Aorta (tissue), 5 donors: ENCODE measurements around the gene LITAF. TPM values are rescaled to one million over a fixed set of nuclear protein-coding genes. Genes with fewer than 3 reads are reported as not detected.
A peak's percentile ranks its signal among the peaks of the same experiment; 100 is the strongest.

Experiments
- ATAC-seq: fragments of 200-7000 bp; cut with Tn5 transposase; one replicate; pipeline ENCODE4 v1.9.1; 2022; ENCODE audit warnings: moderate library complexity; ENCODE audit not compliant: low FRiP score
- DNase-seq, 2 donors: peaks; one replicate each; pipeline ENCODE4 v3.0.0-alpha.2; 2020
- H3K27ac ChIP-seq, 2 donors: one replicate each; pipeline ENCODE4 v1.5.1; 2013; ENCODE audit warnings: low read length in 2 of 2, mild to moderate bottlenecking in 2 of 2, moderate library complexity in 2 of 2, control low read depth in 1 of 2, inconsistent platforms in 1 of 2, low read depth in 1 of 2
- H3K27me3 ChIP-seq, 2 donors: one replicate each; pipeline ENCODE4 v1.6.1; 2013; ENCODE audit warnings: control low read depth in 1 of 2, low read length in 1 of 2, mild to moderate bottlenecking in 1 of 2, moderate library complexity in 1 of 2; ENCODE audit not compliant: insufficient read depth in 2 of 2, control insufficient read depth in 1 of 2
- H3K36me3 ChIP-seq, 2 donors: one replicate each; pipeline ENCODE4 v1.6.1; 2013; ENCODE audit warnings: control low read depth in 1 of 2, low read length in 1 of 2, mild to moderate bottlenecking in 1 of 2; ENCODE audit not compliant: insufficient read depth in 2 of 2, control insufficient read depth in 1 of 2
- H3K4me1 ChIP-seq, 2 donors: one replicate each; pipeline ENCODE4 v1.6.1; 2013; ENCODE audit warnings: low read length in 2 of 2, control low read depth in 1 of 2, mild to moderate bottlenecking in 1 of 2, moderate library complexity in 1 of 2; ENCODE audit not compliant: insufficient read depth in 2 of 2, control insufficient read depth in 1 of 2
- H3K4me3 ChIP-seq, 2 donors: one replicate each; pipeline ENCODE4 v1.5.1; 2013; ENCODE audit warnings: low read length in 2 of 2, control low read depth in 1 of 2, mild to moderate bottlenecking in 1 of 2
- H3K9me3 ChIP-seq: one replicate; pipeline ENCODE4 v1.6.1; 2013; ENCODE audit warnings: mild to moderate bottlenecking, low read length; ENCODE audit not compliant: control insufficient read depth
- WGBS, 2 donors: extraction: QIAGEN DNeasy Blood & Tissue Kit; methylation state at CpG; one replicate each; pipeline ENCODE4 v1.1.7; 2013; 5-methylcytosine and 5-hydroxymethylcytosine counted together
- intact Hi-C, 2 donors: fragments of 100-400 bp; cut with DNase I; formaldehyde crosslinking; loops; one replicate each; pipeline versions ENCODE4 v1.14.2 to v1.15.0; 2022
- polyA plus RNA-seq, 2 donors: library from polyadenylated mRNA; stranded (reverse); fragments of 200-250 nt; gene quantifications; one replicate each; pipeline ENCODE4 v1.2.3, GENCODE V29; 2013
- total RNA-seq, 2 donors: library from RNA; stranded (reverse); fragmentation: NEBNext Ultra II Directional; extraction: Animal tissue kit (Norgen Biotek cat#: 25700); gene quantifications; one replicate each; pipeline ENCODE4 v1.2.1, GENCODE V29; 2021
- donor health status: healthy with polysubstance abuse.
- donor health status: Bipolar disorder and iron deficiency.
- donor health status: DM: no; HTN: no; CAD: no.
- donor health status: DM: no; HTN: no; CAD: no.
- donor health status: DM: yes; HTN: yes; CAD: no.

The LITAF gene
- total and polyA plus RNA-seq, 4 donors = 83.1 to 157 (median 141) TPM

- H3K4me3 ChIP-seq = no peak overlapping the region
- no peaks in the 10 kb centered on the region for H3K27me3 ChIP-seq
- WGBS, 2 donors = 41 to 49% methylated on average over 2 of the region's 2 CpGs
- H3K4me1 ChIP-seq = no peaks in the 10 kb centered on the region
- H3K36me3 ChIP-seq = no peaks in the 10 kb centered on the region
- H3K9me3 ChIP-seq = no peaks in the 10 kb centered on the region
- ATAC-seq (no peak), DNase-seq (no peak)
- H3K27ac ChIP-seq = no peak overlapping the region
- intact Hi-C loops = loop anchor here (5.0 to 10.0 kb wide), 5 partner anchors 51 to 281 kb away; partner anchors contain the start of gene LITAF (in 1 of the 2)
These were observed 52.5 kb downstream of the LITAF start for GRCh38 chr16:11534262-11534661.

- H3K4me3 ChIP-seq = no peak overlapping the region
- no peaks in the 10 kb centered on the region for H3K27me3 ChIP-seq
- H3K9me3 ChIP-seq = no peaks in the 10 kb centered on the region
- WGBS, 2 donors = 85 to 94% methylated on average over 5 of the region's 5 CpGs
- ATAC-seq (no peak), DNase-seq (no peak)
- intact Hi-C loops = loop anchor here (2.0 to 10.0 kb wide), 6 partner anchors 51 to 281 kb away; partner anchors contain the start of gene LITAF (in 1 of the 2)
- no peaks in the 10 kb centered on the region for H3K4me1 ChIP-seq
- no peak overlapping the region for H3K27ac ChIP-seq
- no peaks in the 10 kb centered on the region for H3K36me3 ChIP-seq
These were observed 53.1 kb downstream of the LITAF start for GRCh38 chr16:11533588-11533987.

GRCh38 chr16:11530171-11530940 is 56.4 kb downstream of the LITAF start:
- Histone ChIP-seq H3K27me3 (no peaks in the 10 kb centered on the region), H3K4me1 (no peaks in the 10 kb centered on the region), H3K4me3 (no peak overlapping the region), H3K36me3 (no peaks in the 10 kb centered on the region), H3K27ac (no peak overlapping the region), H3K9me3 (no peaks in the 10 kb centered on the region)
- intact Hi-C loops = loop anchor here (5.0 to 10.0 kb wide), 5 partner anchors 54 to 284 kb away; partner anchors contain the start of gene LITAF (in 1 of the 2)
- DNase-seq = no peak
- WGBS, 2 donors = 90 to 91% methylated on average over 8 of the region's 8 CpGs
- no peak for ATAC-seq

- WGBS, 2 donors = 73 to 85% methylated on average over 4 of the region's 4 CpGs
- ATAC-seq (no peak), DNase-seq (no peak)
- Histone ChIP-seq H3K4me1 (no peaks in the 10 kb centered on the region), H3K36me3 (no peaks in the 10 kb centered on the region), H3K27ac (no peak overlapping the region), H3K9me3 (no peaks in the 10 kb centered on the region), H3K4me3 (no peak overlapping the region), H3K27me3 (no peaks in the 10 kb centered on the region)
- intact Hi-C loops = no loop called here
These were observed 57.4 kb downstream of the LITAF start for GRCh38 chr16:11529285-11529684.

- no peaks in the 10 kb centered on the region for H3K36me3 ChIP-seq
- no peak overlapping the region for H3K4me3 ChIP-seq
- no peak for DNase-seq
- no peaks in the 10 kb centered on the region for H3K9me3 ChIP-seq
- 93 to 94% methylated on average over 11 of the region's 11 CpGs for WGBS, 2 donors
- intact Hi-C loops = no loop called here
- H3K27me3 ChIP-seq = no peaks in the 10 kb centered on the region
- no peak for ATAC-seq
- H3K27ac ChIP-seq = no peak overlapping the region
- no peaks in the 10 kb centered on the region for H3K4me1 ChIP-seq
These were observed 58.7 kb downstream of the LITAF start for GRCh38 chr16:11528053-11528452.

- H3K4me3 ChIP-seq = peak overlapping the region; percentile 8 to 23
- H3K9me3 ChIP-seq = no peaks in the 10 kb centered on the region
- no peaks in the 10 kb centered on the region for H3K4me1 ChIP-seq
- H3K36me3 ChIP-seq = no peaks in the 10 kb centered on the region
- intact Hi-C loops = no loop called here
- peak in 1 of 2 donors; percentile 84 for DNase-seq
- H3K27me3 ChIP-seq = no peaks in the 10 kb centered on the region
- 3 to 6% methylated on average over 18 of the region's 18 CpGs for WGBS, 2 donors
- peak; percentile 57 for ATAC-seq
- H3K27ac ChIP-seq = no peak overlapping the region
These were observed 59.9 kb downstream of the LITAF start for GRCh38 chr16:11526655-11527350.

- intact Hi-C loops = no loop called here
- Histone ChIP-seq H3K9me3 (peaks cover 2% of the 10 kb centered on the region), H3K27ac (no peak overlapping the region), H3K36me3 (no peaks in the 10 kb centered on the region), H3K4me1 (no peaks in the 10 kb centered on the region), H3K27me3 (no peaks in the 10 kb centered on the region), H3K4me3 (no peak overlapping the region)
- ATAC-seq = no peak
- WGBS, 2 donors = 90 to 93% methylated on average over 6 of the region's 6 CpGs
- DNase-seq = no peak
These were observed 62.5 kb downstream of the LITAF start for GRCh38 chr16:11524098-11524760.

GRCh38 chr16:11521055-11521454 is 65.7 kb downstream of the LITAF start:
- DNase-seq (no peak), ATAC-seq (no peak)
- peaks cover 2% of the 10 kb centered on the region for H3K9me3 ChIP-seq
- no peaks in the 10 kb centered on the region for H3K36me3 ChIP-seq
- intact Hi-C loops = no loop called here
- H3K27ac ChIP-seq = no peak overlapping the region
- no peaks in the 10 kb centered on the region for H3K4me1 ChIP-seq
- 94 to 96% methylated on average over 1 of the region's 1 CpG for WGBS, 2 donors
- H3K27me3 ChIP-seq = no peaks in the 10 kb centered on the region
- H3K4me3 ChIP-seq = no peak overlapping the region
